A549 (cell line): ENCODE measurements around the gene SLC39A11.

Experiments used
- EP300 ChIP-seq, 2 experiments: fragments of >200 bp; sonication (Bioruptor Twin); formaldehyde crosslinking; IDR thresholded peaks; 2 replicates in 1 of 2; 3 replicates in 1 of 2; pipeline ENCODE4 v1.6.1; 2016 to 2017
- ESRRA ChIP-seq: fragments of 150-350 bp; IDR thresholded peaks from 2 replicates; pipeline ENCODE4 v1.6.1; 2014; ENCODE audit warnings: mild to moderate bottlenecking, low read length, borderline replicate concordance
- GATA3 ChIP-seq: IDR thresholded peaks from 2 replicates; pipeline ENCODE4 v1.6.1; 2012; ENCODE audit warnings: borderline replicate concordance
- PBX3 ChIP-seq: IDR thresholded peaks from 2 replicates; pipeline ENCODE4 v1.6.1; 2012
- POLR2A ChIP-seq: IDR thresholded peaks from 2 replicates; pipeline ENCODE4 v1.6.1; 2012; ENCODE audit warnings: mild to moderate bottlenecking, low read length
- RCOR1 ChIP-seq: fragments of 150-350 bp; IDR thresholded peaks from 2 replicates; pipeline ENCODE4 v1.6.1; 2014; ENCODE audit warnings: antibody characterized with exemption, low read length, low read depth
- REST ChIP-seq: fragments of 200-600 bp; sonication (generic); IDR thresholded peaks from 2 replicates; pipeline ENCODE4 v1.6.1; 2016; ENCODE audit warnings: antibody characterized with exemption, mild to moderate bottlenecking, moderate library complexity
- RFX5 ChIP-seq: fragments of 450-650 bp; IDR thresholded peaks from 2 replicates; pipeline ENCODE4 v1.7.1; 2014; ENCODE audit warnings: antibody characterized with exemption, mild to moderate bottlenecking, moderate library complexity
- USF2 ChIP-seq: fragments of 450-650 bp; IDR thresholded peaks from 2 replicates; pipeline ENCODE4 v1.6.1; 2014; ENCODE audit warnings: antibody characterized with exemption
- ZFP36 ChIP-seq: fragments of 450-650 bp; IDR thresholded peaks from 2 replicates; pipeline ENCODE4 v1.6.1; 2014; ENCODE audit warnings: borderline replicate concordance; ENCODE audit not compliant: partially characterized antibody
- TF ChIP-seq, protein P1 (sequence below): IDR thresholded peaks from 2 replicates; pipeline ENCODE4 v1.6.1; 2012
- TF ChIP-seq, protein P2 (sequence below): fragments of >200 bp; sonication (Bioruptor Twin); formaldehyde crosslinking; IDR thresholded peaks from 3 replicates; pipeline ENCODE4 v1.5.1; 2016

GRCh38 chr17:73021771-73022170 is 70.7 kb downstream of the SLC39A11 start:
- TF ChIP-seq, protein P1, sequence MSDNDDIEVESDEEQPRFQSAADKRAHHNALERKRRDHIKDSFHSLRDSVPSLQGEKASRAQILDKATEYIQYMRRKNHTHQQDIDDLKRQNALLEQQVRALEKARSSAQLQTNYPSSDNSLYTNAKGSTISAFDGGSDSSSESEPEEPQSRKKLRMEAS: no peak
- TF ChIP-seq, protein P2, sequence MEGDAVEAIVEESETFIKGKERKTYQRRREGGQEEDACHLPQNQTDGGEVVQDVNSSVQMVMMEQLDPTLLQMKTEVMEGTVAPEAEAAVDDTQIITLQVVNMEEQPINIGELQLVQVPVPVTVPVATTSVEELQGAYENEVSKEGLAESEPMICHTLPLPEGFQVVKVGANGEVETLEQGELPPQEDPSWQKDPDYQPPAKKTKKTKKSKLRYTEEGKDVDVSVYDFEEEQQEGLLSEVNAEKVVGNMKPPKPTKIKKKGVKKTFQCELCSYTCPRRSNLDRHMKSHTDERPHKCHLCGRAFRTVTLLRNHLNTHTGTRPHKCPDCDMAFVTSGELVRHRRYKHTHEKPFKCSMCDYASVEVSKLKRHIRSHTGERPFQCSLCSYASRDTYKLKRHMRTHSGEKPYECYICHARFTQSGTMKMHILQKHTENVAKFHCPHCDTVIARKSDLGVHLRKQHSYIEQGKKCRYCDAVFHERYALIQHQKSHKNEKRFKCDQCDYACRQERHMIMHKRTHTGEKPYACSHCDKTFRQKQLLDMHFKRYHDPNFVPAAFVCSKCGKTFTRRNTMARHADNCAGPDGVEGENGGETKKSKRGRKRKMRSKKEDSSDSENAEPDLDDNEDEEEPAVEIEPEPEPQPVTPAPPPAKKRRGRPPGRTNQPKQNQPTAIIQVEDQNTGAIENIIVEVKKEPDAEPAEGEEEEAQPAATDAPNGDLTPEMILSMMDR: no peak
- no peak for TF ChIP-seq ESRRA
- TF ChIP-seq POLR2A: no peak
- no peak for TF ChIP-seq RCOR1
- no peak for TF ChIP-seq PBX3
- no peak for TF ChIP-seq USF2
- no peak for TF ChIP-seq RFX5
- TF ChIP-seq GATA3: no peak
- no peak for TF ChIP-seq ZFP36
- no peak for TF ChIP-seq EP300 (IDR thresholded peaks at IDR 0.05)
- no peak for TF ChIP-seq REST
